Tibial nerve (tissue), 4 donors: ENCODE data around the gene ATP4A. TPM values are rescaled to one million over a fixed set of nuclear protein-coding genes. Genes with fewer than 3 reads are reported as not detected.

Experiments
- DNase-seq, 2 donors: peaks; one replicate each; pipeline ENCODE4 v3.0.0-alpha.2; 2019; ENCODE audit warnings: low spot score in 2 of 2
- H3K27ac ChIP-seq, 4 donors: fragments of 200-600 bp; sonication (generic) in 3 of 4; one replicate each; pipeline ENCODE4 v1.5.1; 2017 to 2019; ENCODE audit warnings: mild to moderate bottlenecking in 1 of 4
- H3K27me3 ChIP-seq, 2 donors: fragments of 200-600 bp; sonication (generic) in 1 of 2; one replicate each; pipeline versions ENCODE4 v1.5.1 to v1.6.0; 2017 to 2019
- H3K36me3 ChIP-seq, 3 donors: fragments of 200-600 bp; sonication (generic); one replicate each; pipeline ENCODE4 v1.5.1; 2018 to 2019
- H3K4me1 ChIP-seq, 4 donors: fragments of 200-600 bp; sonication (generic) in 3 of 4; one replicate each; pipeline ENCODE4 v1.5.1; 2017 to 2019
- H3K4me3 ChIP-seq, 4 donors: fragments of 200-600 bp; sonication (generic) in 3 of 4; one replicate each; pipeline ENCODE4 v1.5.1; 2017 to 2019; ENCODE audit warnings: mild to moderate bottlenecking in 1 of 4, moderate library complexity in 1 of 4
- H3K9me3 ChIP-seq, 4 donors: fragments of 200-600 bp; sonication (generic) in 3 of 4; one replicate each; pipeline ENCODE4 v1.5.1; 2017 to 2019
- EP300 ChIP-seq, 2 donors: sonication (generic); formaldehyde crosslinking; IDR thresholded peaks; one replicate each; pipeline ENCODE4 v1.6.1; 2017; ENCODE audit warnings: antibody characterized with exemption in 2 of 2, mild to moderate bottlenecking in 1 of 2
- POLR2A ChIP-seq, 2 donors: fragments of 450-650 bp; IDR thresholded peaks; one replicate each; pipeline ENCODE4 v1.6.1; 2017; ENCODE audit warnings: antibody characterized with exemption in 2 of 2, mild to moderate bottlenecking in 2 of 2, moderate library complexity in 2 of 2
- WGBS, 2 donors: methylation state at CpG; one replicate each; pipeline ENCODE4 v1.1.5; 2018; 5-methylcytosine and 5-hydroxymethylcytosine counted together
- total RNA-seq, 4 donors: library from RNA; depleted of rRNA; stranded (reverse); fragments of >200 nt; gene quantifications; one replicate each; pipeline ENCODE4 v1.1.0, GENCODE V29; 2016
- TF ChIP-seq, protein P1 (sequence below), 5 experiments: fragments of 200-600 bp in 3 of 5; fragments of 450-650 bp in 2 of 5; sonication (generic) in 3 of 5; IDR thresholded peaks; one replicate each; pipeline ENCODE4 v1.5.1; 2016 to 2019; ENCODE audit warnings: antibody characterized with exemption in 5 of 5, mild to moderate bottlenecking in 3 of 5, moderate library complexity in 2 of 5

The ATP4A gene
- total RNA-seq, 4 donors from 2014 or later: 0.63 TPM; not detected in 3

DNA sequence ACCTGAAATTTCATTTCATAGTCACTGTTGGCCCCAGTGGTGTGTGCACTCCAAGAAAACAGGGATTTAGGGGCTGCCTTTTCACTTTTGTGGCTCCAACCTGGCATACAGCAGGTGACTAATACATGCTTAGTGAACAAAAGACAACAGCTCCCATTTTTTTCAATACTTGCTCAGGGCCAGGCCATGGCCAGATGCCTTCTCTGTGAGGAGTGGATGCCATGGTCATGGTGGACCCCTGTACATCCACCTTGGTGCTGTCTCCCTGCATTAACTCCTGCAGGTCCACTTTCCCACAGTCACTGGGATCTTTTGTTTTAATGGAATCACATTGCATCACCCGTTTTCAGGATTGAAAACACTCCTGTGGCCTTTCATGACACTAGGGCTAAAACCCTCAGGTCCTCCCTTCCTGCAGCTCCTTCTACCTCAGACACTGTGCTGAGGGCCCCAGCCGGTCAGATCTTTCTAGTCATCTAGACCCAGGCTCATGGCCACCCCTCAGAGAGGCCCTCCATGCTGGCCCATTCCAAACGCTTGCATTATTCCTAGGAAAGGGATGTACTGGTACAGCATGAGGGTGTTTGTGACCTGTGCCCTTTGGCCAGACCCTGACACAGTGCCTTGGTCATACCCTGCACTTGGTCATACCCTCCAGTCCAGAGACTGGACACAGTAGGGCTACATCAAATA, 19.2 kb downstream of the ATP4A start:
- Histone ChIP-seq H3K4me3 (peak overlapping the region; percentile 56 to 98 (median 80)), H3K27ac (peak overlapping the region in 1 of 4 donors; percentile 88)
- WGBS, 2 donors: 57 to 72% methylated on average over 3 of the region's 3 CpGs

DNA sequence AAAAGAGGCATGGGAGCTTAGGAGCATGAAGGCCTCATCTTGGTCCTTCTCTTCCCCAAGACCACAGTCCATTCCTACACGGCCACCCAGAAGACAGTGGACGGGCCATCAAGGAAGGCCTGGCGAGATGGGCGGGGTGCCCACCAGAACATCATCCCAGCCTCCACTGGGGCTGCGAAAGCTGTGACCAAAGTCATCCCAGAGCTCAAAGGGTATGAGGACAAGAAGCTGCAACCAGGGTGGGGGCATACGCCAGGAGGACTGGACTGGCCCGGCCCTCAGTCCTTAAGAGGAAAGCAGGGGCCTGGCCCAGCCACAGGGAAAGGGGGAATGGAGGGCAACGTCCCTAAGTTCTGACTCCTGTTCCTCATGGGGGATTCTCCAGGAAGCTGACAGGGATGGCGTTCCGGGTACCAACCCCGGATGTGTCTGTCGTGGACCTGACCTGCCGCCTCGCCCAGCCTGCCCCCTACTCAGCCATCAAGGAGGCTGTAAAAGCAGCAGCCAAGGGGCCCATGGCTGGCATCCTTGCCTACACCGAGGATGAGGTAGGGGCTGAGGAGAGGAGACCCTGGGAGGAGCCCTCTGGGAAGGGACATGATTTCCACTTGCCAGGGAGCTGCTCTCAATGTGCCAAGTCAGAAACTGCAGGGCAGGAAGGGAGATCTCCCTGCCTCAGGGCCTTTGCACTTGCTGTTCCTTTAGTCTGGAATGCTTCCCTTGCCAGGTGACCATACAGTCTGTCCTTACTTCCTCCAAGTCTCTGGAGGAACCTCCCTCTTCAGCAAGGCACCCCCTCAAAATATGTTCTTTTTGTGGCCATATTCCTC, 20.0 kb downstream of the ATP4A start:
- peaks cover 0 to 42% (median 0%) of the 10 kb centered on the region in 3 donors for H3K36me3 ChIP-seq
- TF ChIP-seq POLR2A (IDR thresholded peaks at IDR 0.05) (no peak), EP300 (IDR thresholded peaks at IDR 0.05) (no peak)
- TF ChIP-seq, protein P1, sequence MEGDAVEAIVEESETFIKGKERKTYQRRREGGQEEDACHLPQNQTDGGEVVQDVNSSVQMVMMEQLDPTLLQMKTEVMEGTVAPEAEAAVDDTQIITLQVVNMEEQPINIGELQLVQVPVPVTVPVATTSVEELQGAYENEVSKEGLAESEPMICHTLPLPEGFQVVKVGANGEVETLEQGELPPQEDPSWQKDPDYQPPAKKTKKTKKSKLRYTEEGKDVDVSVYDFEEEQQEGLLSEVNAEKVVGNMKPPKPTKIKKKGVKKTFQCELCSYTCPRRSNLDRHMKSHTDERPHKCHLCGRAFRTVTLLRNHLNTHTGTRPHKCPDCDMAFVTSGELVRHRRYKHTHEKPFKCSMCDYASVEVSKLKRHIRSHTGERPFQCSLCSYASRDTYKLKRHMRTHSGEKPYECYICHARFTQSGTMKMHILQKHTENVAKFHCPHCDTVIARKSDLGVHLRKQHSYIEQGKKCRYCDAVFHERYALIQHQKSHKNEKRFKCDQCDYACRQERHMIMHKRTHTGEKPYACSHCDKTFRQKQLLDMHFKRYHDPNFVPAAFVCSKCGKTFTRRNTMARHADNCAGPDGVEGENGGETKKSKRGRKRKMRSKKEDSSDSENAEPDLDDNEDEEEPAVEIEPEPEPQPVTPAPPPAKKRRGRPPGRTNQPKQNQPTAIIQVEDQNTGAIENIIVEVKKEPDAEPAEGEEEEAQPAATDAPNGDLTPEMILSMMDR (IDR thresholded peaks at IDR 0.05): no peak
- WGBS, 2 donors: 91% methylated on average over 15 of the region's 15 CpGs
- no peaks in the 10 kb centered on the region for H3K27me3 ChIP-seq
- no peak for DNase-seq
- H3K9me3 ChIP-seq: no peaks in the 10 kb centered on the region
- H3K27ac ChIP-seq: no peak overlapping the region
- no peak overlapping the region for H3K4me3 ChIP-seq
- peaks cover 0 to 31% (median 15%) of the 10 kb centered on the region in 4 donors for H3K4me1 ChIP-seq

More for the DNA sequence above, 19.2 kb downstream of the ATP4A start:
- no peak for DNase-seq
- Histone ChIP-seq H3K36me3 (peaks cover 0 to 45% (median 0%) of the 10 kb centered on the region in 3 donors), H3K9me3 (no peaks in the 10 kb centered on the region), H3K27me3 (no peaks in the 10 kb centered on the region), H3K4me1 (peaks cover 0 to 37% (median 15%) of the 10 kb centered on the region in 4 donors)
- TF ChIP-seq POLR2A (IDR thresholded peaks at IDR 0.05) (no peak), EP300 (IDR thresholded peaks at IDR 0.05) (no peak)
- TF ChIP-seq, protein P1 (IDR thresholded peaks at IDR 0.05): no peak

DNA sequence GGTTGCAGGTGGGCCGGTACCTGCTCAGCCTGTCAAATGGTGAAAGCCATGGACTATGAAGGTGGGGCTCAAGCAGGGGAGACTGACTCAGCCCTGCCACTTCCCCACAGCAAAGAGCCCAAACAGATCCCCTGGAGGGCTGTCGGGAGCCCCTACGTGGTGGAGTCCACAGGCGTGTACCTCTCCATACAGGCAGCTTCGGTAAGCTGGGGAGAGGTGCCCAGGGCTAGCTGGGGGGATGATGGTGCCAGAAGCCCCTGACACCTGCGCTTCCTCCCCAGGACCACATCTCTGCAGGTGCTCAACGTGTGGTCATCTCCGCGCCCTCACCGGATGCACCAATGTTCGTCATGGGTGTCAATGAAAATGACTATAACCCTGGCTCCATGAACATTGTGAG, 21.2 kb downstream of the ATP4A start:
- no peak for DNase-seq
- H3K4me3 ChIP-seq: no peak overlapping the region
- WGBS, 2 donors: 89 to 92% methylated on average over 10 to 11 of the region's 11 CpGs
- no peak for TF ChIP-seq EP300 (IDR thresholded peaks at IDR 0.05)
- no peak for TF ChIP-seq POLR2A (IDR thresholded peaks at IDR 0.05)
- TF ChIP-seq, protein P1 (IDR thresholded peaks at IDR 0.05): no peak
- peaks cover 0 to 30% (median 0%) of the 10 kb centered on the region in 3 donors for H3K36me3 ChIP-seq
- H3K27ac ChIP-seq: no peak overlapping the region
- no peaks in the 10 kb centered on the region for H3K27me3 ChIP-seq
- H3K9me3 ChIP-seq: no peaks in the 10 kb centered on the region
- peaks cover 0 to 30% (median 15%) of the 10 kb centered on the region in 4 donors for H3K4me1 ChIP-seq

DNA sequence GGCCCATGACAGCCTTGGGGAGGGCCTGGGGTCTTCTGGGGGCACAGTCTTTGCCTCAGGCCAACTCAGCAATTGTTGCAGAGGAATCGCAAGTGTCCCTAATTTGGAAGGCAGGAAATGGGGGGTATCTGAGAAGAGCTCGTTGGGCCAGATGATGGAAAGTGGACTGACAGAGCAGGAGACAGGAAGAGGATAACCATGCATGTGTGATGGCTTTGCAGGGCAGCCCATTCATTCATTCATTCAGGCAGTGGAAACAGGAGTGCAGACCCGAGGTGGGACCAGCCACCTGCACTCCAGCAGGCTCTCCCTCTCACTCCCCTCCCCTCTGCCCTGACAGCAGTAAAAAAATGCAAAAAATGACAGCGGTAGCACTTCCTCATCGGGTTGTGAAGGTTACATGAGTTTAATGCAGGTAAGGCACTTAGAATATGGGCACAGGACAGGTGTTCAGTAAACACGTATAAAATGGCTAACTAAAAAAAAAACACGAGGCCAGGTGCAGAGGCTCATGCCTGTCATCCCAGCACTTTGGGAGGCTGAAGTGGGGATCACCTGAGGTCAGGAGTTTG, 23.0 kb downstream of the ATP4A start:
- peaks cover 0 to 23% (median 0%) of the 10 kb centered on the region in 3 donors for H3K36me3 ChIP-seq
- no peaks in the 10 kb centered on the region for H3K9me3 ChIP-seq
- DNase-seq: no peak
- H3K4me1 ChIP-seq: peaks cover 0 to 15% (median 7%) of the 10 kb centered on the region in 4 donors
- 70 to 73% methylated on average over 7 of the region's 7 CpGs for WGBS, 2 donors
- H3K27me3 ChIP-seq: peaks cover 0 to under 1% of the 10 kb centered on the region in 2 donors
- H3K4me3 ChIP-seq: no peak overlapping the region
- no peak overlapping the region for H3K27ac ChIP-seq
- TF ChIP-seq, protein P1 (IDR thresholded peaks at IDR 0.05): no peak
